HepG2 (cell line): Measurements from ENCODE around the gene SERPINA9. TPM values are rescaled to one million over a fixed set of nuclear protein-coding genes. Genes with fewer than 3 reads are reported as not detected.

Experiments used
- AKAP8 ChIP-seq: sonication (generic); formaldehyde crosslinking; IDR thresholded peaks from 2 replicates; pipeline ENCODE4 v1.5.1; 2020; ENCODE audit warnings: mild to moderate bottlenecking, missing genetic modification reagents
- ATM ChIP-seq: fragments of 450-650 bp; IDR thresholded peaks from 2 replicates; pipeline ENCODE4 v1.7.1; 2017; ENCODE audit warnings: mild to moderate bottlenecking, borderline replicate concordance
- CTCF ChIP-seq: sonication (generic); formaldehyde crosslinking; IDR thresholded peaks from 2 replicates; pipeline ENCODE4 v1.5.0; 2020; ENCODE audit warnings: mild to moderate bottlenecking, missing genetic modification reagents, moderate library complexity
- DMAP1 ChIP-seq: IDR thresholded peaks from 2 replicates; pipeline ENCODE4 v1.6.1; 2016
- DNMT1 ChIP-seq: sonication (generic); formaldehyde crosslinking; IDR thresholded peaks from 2 replicates; pipeline ENCODE4 v1.5.1; 2020; ENCODE audit warnings: mild to moderate bottlenecking, missing genetic modification reagents
- EED ChIP-seq: sonication (generic); formaldehyde crosslinking; IDR thresholded peaks from 2 replicates; pipeline ENCODE4 v1.5.0; 2020; ENCODE audit warnings: mild to moderate bottlenecking, missing genetic modification reagents
- GATA4 ChIP-seq: sonication (generic); IDR thresholded peaks from 2 replicates; pipeline ENCODE4 v1.6.1; 2016; ENCODE audit warnings: antibody characterized with exemption, low read depth, borderline replicate concordance
- HDAC1 ChIP-seq: sonication (generic); formaldehyde crosslinking; IDR thresholded peaks from 2 replicates; pipeline ENCODE4 v1.5.1; 2020; ENCODE audit warnings: mild to moderate bottlenecking, missing genetic modification reagents
- HIVEP1 ChIP-seq: sonication (generic); formaldehyde crosslinking; IDR thresholded peaks from 2 replicates; pipeline ENCODE4 v1.4.0; 2020; ENCODE audit warnings: mild to moderate bottlenecking, missing genetic modification reagents
- HNF1B ChIP-seq: sonication (generic); formaldehyde crosslinking; IDR thresholded peaks from 2 replicates; pipeline ENCODE4 v1.5.1; 2020; ENCODE audit warnings: mild to moderate bottlenecking, moderate library complexity, missing genetic modification reagents
- ISL2 ChIP-seq: sonication (generic); formaldehyde crosslinking; IDR thresholded peaks from 2 replicates; pipeline ENCODE4 v1.5.0; 2020; ENCODE audit warnings: missing genetic modification reagents
- KDM1A ChIP-seq: IDR thresholded peaks from 2 replicates; pipeline ENCODE4 v1.6.1; 2016; ENCODE audit warnings: missing compliant biosample characterization
- PAWR ChIP-seq: sonication (generic); formaldehyde crosslinking; IDR thresholded peaks from 2 replicates; pipeline ENCODE4 v1.4.0; 2020; ENCODE audit warnings: missing genetic modification reagents, mild to moderate bottlenecking, borderline replicate concordance
- RAD21 ChIP-seq: fragments of 450-650 bp; formaldehyde crosslinking; IDR thresholded peaks from 2 replicates; pipeline ENCODE4 v1.5.0; 2020; ENCODE audit warnings: mild to moderate bottlenecking
- RARG ChIP-seq: sonication (generic); formaldehyde crosslinking; IDR thresholded peaks from 2 replicates; pipeline ENCODE4 v1.4.0; 2020; ENCODE audit warnings: low read depth, mild to moderate bottlenecking, missing genetic modification reagents
- RBAK ChIP-seq: sonication (generic); formaldehyde crosslinking; IDR thresholded peaks from 2 replicates; pipeline ENCODE4 v1.5.1; 2020; ENCODE audit warnings: mild to moderate bottlenecking, missing genetic modification reagents
- SNAPC2 ChIP-seq: sonication (generic); formaldehyde crosslinking; IDR thresholded peaks from 2 replicates; pipeline ENCODE4 v1.8.1; 2022; ENCODE audit warnings: mild to moderate bottlenecking, missing genetic modification reagents
- TARDBP ChIP-seq: sonication (generic); formaldehyde crosslinking; IDR thresholded peaks from 2 replicates; pipeline ENCODE4 v1.8.0; 2022; ENCODE audit warnings: mild to moderate bottlenecking, missing genetic modification reagents
- TGIF2 ChIP-seq: IDR thresholded peaks from 2 replicates; pipeline ENCODE4 v1.6.1; 2016; ENCODE audit warnings: control low read depth, missing compliant biosample characterization
- USF2 ChIP-seq, 2 experiments: sonication (generic) in 1 of 2; formaldehyde crosslinking in 1 of 2; IDR thresholded peaks; 2 replicates each; pipeline versions ENCODE4 v1.5.1 to v1.6.1; 2011 to 2020; ENCODE audit warnings: borderline replicate concordance in 1 of 2, low read depth in 1 of 2, low read length in 1 of 2, mild to moderate bottlenecking in 1 of 2, missing genetic modification reagents in 1 of 2, moderate library complexity in 1 of 2
- ZFP62 ChIP-seq: sonication (generic); formaldehyde crosslinking; IDR thresholded peaks from 2 replicates; pipeline ENCODE4 v1.4.0; 2020; ENCODE audit warnings: missing genetic modification reagents
- ZFY ChIP-seq: sonication (generic); formaldehyde crosslinking; IDR thresholded peaks from 2 replicates; pipeline ENCODE4 v1.4.0; 2020; ENCODE audit warnings: missing genetic modification reagents
- ZKSCAN8 ChIP-seq: IDR thresholded peaks from 2 replicates; pipeline ENCODE4 v1.6.1; 2016; ENCODE audit warnings: borderline replicate concordance, missing genetic modification reagents, missing compliant biosample characterization
- ZMYM2 ChIP-seq: sonication (generic); formaldehyde crosslinking; IDR thresholded peaks from 2 replicates; pipeline ENCODE4 v1.8.0; 2022; ENCODE audit warnings: mild to moderate bottlenecking, missing genetic modification reagents
- ZNF232 ChIP-seq: sonication (generic); formaldehyde crosslinking; IDR thresholded peaks from 2 replicates; pipeline ENCODE4 v1.4.0; 2020; ENCODE audit warnings: missing genetic modification reagents, borderline replicate concordance
- ZNF264 ChIP-seq: sonication (generic); formaldehyde crosslinking; IDR thresholded peaks from 2 replicates; pipeline ENCODE4 v1.4.0; 2020; ENCODE audit warnings: missing genetic modification reagents
- polyA plus RNA-seq, 8 experiments: library from polyadenylated mRNA; depleted of rRNA in 3 of 8; stranded (reverse) in 7 of 8; unstranded in 1 of 8; fragments of >200 nt; fragmentation: Illumina TruSeq in 4 of 8; extraction: Trizol in 4 of 8; gene quantifications; 2 replicates each; pipeline versions ENCODE4 v1.2.1 to v1.2.3, GENCODE V29; 2011 to 2016; ENCODE audit warnings: low read depth in 4 of 8, missing spikeins in 1 of 8, mixed read lengths in 1 of 8; ENCODE audit not compliant: insufficient read depth in 1 of 8
- total RNA-seq, 5 experiments: library from RNA; depleted of rRNA; stranded (reverse); fragments of >200 nt; fragmentation: Illumina TruSeq; extraction: Trizol; gene quantifications; 2 replicates each; pipeline ENCODE4 v1.2.3, GENCODE V29; 2016; ENCODE audit warnings: low read depth in 1 of 5

SERPINA9 gene
- total and polyA plus RNA-seq, 2 of the 13 experiments (the other 11 are each of a cell fraction or from before 2014, with no cell fraction given), result 0.21 TPM; not detected in 1

GRCh38 chr14:94522115-94522724 is 46.2 kb upstream of the SERPINA9 start (continued):
- no peak for TF ChIP-seq DNMT1 (CRISPR knock-in tag)
- no peak for TF ChIP-seq RAD21 (CRISPR knock-in tag)
- TF ChIP-seq HDAC1 (CRISPR knock-in tag), result peak; percentile 86
- peak; percentile 92 for TF ChIP-seq HNF1B
- TF ChIP-seq ISL2, result peak; percentile 92
- TF ChIP-seq SNAPC2 (CRISPR knock-in tag), result no peak
- TF ChIP-seq ZKSCAN8, result peak; percentile 68; the same call in 1 of the 2 replicates
- peak; percentile 62; the same call in 1 of the 2 replicates for TF ChIP-seq KDM1A (CRISPR knock-in tag)
- TF ChIP-seq RBAK (CRISPR knock-in tag), result no peak
- TF ChIP-seq ATM, result no peak
- no peak for TF ChIP-seq RARG (CRISPR knock-in tag)
- TF ChIP-seq AKAP8 (CRISPR knock-in tag), result peak; percentile 68; the same call in 1 of the 2 replicates
- TF ChIP-seq GATA4, result peak; percentile 95
- peak; percentile 72; the same call in 1 of the 2 replicates for TF ChIP-seq ZMYM2 (CRISPR knock-in tag)
- no peak for TF ChIP-seq ZFP62 (CRISPR knock-in tag)
- peak; percentile 48; the same call in 1 of the 2 replicates for TF ChIP-seq DMAP1 (CRISPR knock-in tag)
- no peak for TF ChIP-seq ZNF232 (CRISPR knock-in tag)
- 0 out of 2 replicates have a peak, but pooled peaks have one; percentile 10 for TF ChIP-seq CTCF (CRISPR knock-in tag)
- TF ChIP-seq ZNF264, result 0 out of 2 replicates have a peak, but pooled peaks have one; percentile 54
- peak; percentile 91; the same call in 1 of the 2 replicates for TF ChIP-seq TARDBP (CRISPR knock-in tag)
- peak; percentile 57; the same call in 1 of the 2 replicates for TF ChIP-seq ZFY (CRISPR knock-in tag)
- TF ChIP-seq USF2 (IDR thresholded peaks at IDR 0.05; ENCODE audit: low read depth, low read length), result no peak
- TF ChIP-seq USF2 (CRISPR knock-in tag; IDR thresholded peaks at IDR 0.05; ENCODE audit: borderline replicate concordance), result no peak
- no peak for TF ChIP-seq TGIF2 (CRISPR knock-in tag)
- TF ChIP-seq HIVEP1 (CRISPR knock-in tag), result peak; percentile 55; the same call in 1 of the 2 replicates
- TF ChIP-seq PAWR (CRISPR knock-in tag), result no peak
- no peak for TF ChIP-seq EED (CRISPR knock-in tag)
